Smooth muscle cell (in vitro differentiated cells): ENCODE results near the gene RNPS1. TPM values are rescaled to one million over a fixed set of nuclear protein-coding genes. Genes with fewer than 3 reads are reported as not detected.

Experiments used
- DNase-seq: peaks from one replicate; lab custom pipeline; 2025; ENCODE audit not compliant: unreplicated experiment; lab: John Stamatoyannopoulos, UW
- H2AFZ ChIP-seq: fragments of 200-600 bp; sonication (generic); 2 replicates; pipeline ENCODE4 v1.6.0; 2016; ENCODE audit warnings: antibody characterized with exemption, low read depth, mild to moderate bottlenecking
- H3F3A ChIP-seq: fragments of 200-600 bp; sonication (generic); 2 replicates; pipeline ENCODE4 v1.6.0; 2017; ENCODE audit warnings: antibody characterized with exemption, low read depth
- H3K27ac ChIP-seq: fragments of 200-600 bp; sonication (generic); 2 replicates; pipeline ENCODE4 v1.5.1; 2016; ENCODE audit warnings: low read depth, mild to moderate bottlenecking
- H3K27me3 ChIP-seq: fragments of 200-600 bp; sonication (generic); 2 replicates; pipeline ENCODE4 v1.6.1; 2016; ENCODE audit warnings: low read depth, mild to moderate bottlenecking
- H3K36me3 ChIP-seq: fragments of 200-600 bp; sonication (generic); 2 replicates; pipeline ENCODE4 v1.5.1; 2016; ENCODE audit warnings: low read depth
- H3K4me1 ChIP-seq: fragments of 200-600 bp; sonication (generic); 2 replicates; pipeline ENCODE4 v1.5.1; 2016; ENCODE audit warnings: low read depth
- H3K4me2 ChIP-seq: fragments of 200-600 bp; sonication (generic); 2 replicates; pipeline ENCODE4 v1.6.0; 2016; ENCODE audit warnings: mild to moderate bottlenecking
- H3K4me3 ChIP-seq: fragments of 200-600 bp; sonication (generic); 2 replicates; pipeline ENCODE4 v1.5.1; 2016; ENCODE audit warnings: mild to moderate bottlenecking
- H3K79me2 ChIP-seq: fragments of 200-600 bp; sonication (generic); 2 replicates; pipeline ENCODE4 v1.6.0; 2016; ENCODE audit warnings: low read depth, mild to moderate bottlenecking
- H3K9ac ChIP-seq: fragments of 200-600 bp; sonication (generic); 2 replicates; pipeline ENCODE4 v1.6.0; 2016; ENCODE audit warnings: low read depth
- H3K9me3 ChIP-seq: fragments of 200-600 bp; sonication (generic); replicated peaks from 2 replicates; pipeline ENCODE4 v1.5.1; 2016; ENCODE audit warnings: low read depth
- H4K20me1 ChIP-seq: fragments of 200-600 bp; sonication (generic); 2 replicates; pipeline ENCODE4 v1.6.0; 2016; ENCODE audit warnings: low read depth
- WGBS: methylation state at CpG from one replicate; pipeline ENCODE4 v1.1.7; 2016; ENCODE audit warnings: low lambda C conversion rate; 5-methylcytosine and 5-hydroxymethylcytosine counted together
- polyA plus RNA-seq: library from polyadenylated mRNA; unstranded; fragments of >200 nt; fragmentation: Nextera tagmentation; extraction: Ambion mirVana; gene quantifications from 2 replicates; pipeline ENCODE4 v1.2.1, GENCODE V29; 2016
- total RNA-seq: library from RNA; depleted of rRNA; stranded (reverse); fragments of >200 nt; gene quantifications from 2 replicates; pipeline ENCODE4 v1.2.3, GENCODE V29; 2014
- TF ChIP-seq, protein P1 (sequence below): fragments of 200-600 bp; sonication (generic); IDR thresholded peaks from 2 replicates; pipeline ENCODE4 v1.5.1; 2017; ENCODE audit warnings: borderline replicate concordance, mild to moderate bottlenecking, antibody characterized with exemption; ENCODE audit not compliant: insufficient read depth, poor library complexity, severe bottlenecking

Gene RNPS1
- total and polyA plus RNA-seq, 2 experiments from 2014 or later: 87.9 to 192 TPM

DNA sequence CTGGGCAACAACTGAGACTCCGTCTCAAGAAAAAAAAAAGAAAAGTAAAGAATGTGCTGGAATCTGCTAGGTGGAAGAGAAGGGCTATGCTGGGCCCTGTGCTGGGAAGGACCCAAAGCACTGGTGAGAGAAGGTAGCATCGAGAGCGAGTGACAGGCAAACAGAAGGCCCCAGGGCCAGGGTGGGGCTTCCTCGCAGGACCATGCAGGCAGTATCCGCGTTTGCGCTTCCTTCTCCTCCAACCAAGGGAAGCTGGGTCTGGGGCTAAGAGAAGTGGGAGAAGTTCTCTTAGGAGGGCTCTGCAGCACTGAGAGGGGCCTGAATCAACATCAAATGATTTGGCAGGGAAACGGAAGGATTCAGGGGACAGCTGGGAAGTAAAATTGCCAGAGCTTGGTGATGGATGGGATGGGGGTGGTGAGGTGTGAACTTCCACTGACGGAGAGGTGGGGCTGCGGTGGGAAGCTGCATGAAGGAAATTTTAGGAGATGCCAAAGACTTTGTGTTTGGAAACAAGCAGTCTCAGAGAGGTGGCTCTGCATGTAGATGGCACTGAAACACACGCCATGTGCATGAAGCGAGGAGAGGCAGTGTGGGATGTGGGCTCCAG is 11.3 kb downstream of the RNPS1 start:
- Histone ChIP-seq H3K79me2 (peaks cover 27% of the 10 kb centered on the region), H4K20me1 (peaks cover 63% of the 10 kb centered on the region), H3K4me1 (no peaks in the 10 kb centered on the region), H3K9ac (no peak overlapping the region), H3K36me3 (peaks cover 25% of the 10 kb centered on the region), H3K27me3 (no peaks in the 10 kb centered on the region), H3K4me3 (no peak overlapping the region), H3K9me3 (no peaks in the 10 kb centered on the region), H2AFZ (no peak overlapping the region), H3F3A (peaks cover 27% of the 10 kb centered on the region), H3K27ac (no peak overlapping the region), H3K4me2 (no peak overlapping the region)
- WGBS: 99% methylated on average over 12 of the region's 12 CpGs
- DNase-seq: no peak
- TF ChIP-seq, protein P1, sequence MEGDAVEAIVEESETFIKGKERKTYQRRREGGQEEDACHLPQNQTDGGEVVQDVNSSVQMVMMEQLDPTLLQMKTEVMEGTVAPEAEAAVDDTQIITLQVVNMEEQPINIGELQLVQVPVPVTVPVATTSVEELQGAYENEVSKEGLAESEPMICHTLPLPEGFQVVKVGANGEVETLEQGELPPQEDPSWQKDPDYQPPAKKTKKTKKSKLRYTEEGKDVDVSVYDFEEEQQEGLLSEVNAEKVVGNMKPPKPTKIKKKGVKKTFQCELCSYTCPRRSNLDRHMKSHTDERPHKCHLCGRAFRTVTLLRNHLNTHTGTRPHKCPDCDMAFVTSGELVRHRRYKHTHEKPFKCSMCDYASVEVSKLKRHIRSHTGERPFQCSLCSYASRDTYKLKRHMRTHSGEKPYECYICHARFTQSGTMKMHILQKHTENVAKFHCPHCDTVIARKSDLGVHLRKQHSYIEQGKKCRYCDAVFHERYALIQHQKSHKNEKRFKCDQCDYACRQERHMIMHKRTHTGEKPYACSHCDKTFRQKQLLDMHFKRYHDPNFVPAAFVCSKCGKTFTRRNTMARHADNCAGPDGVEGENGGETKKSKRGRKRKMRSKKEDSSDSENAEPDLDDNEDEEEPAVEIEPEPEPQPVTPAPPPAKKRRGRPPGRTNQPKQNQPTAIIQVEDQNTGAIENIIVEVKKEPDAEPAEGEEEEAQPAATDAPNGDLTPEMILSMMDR: no peak

DNA sequence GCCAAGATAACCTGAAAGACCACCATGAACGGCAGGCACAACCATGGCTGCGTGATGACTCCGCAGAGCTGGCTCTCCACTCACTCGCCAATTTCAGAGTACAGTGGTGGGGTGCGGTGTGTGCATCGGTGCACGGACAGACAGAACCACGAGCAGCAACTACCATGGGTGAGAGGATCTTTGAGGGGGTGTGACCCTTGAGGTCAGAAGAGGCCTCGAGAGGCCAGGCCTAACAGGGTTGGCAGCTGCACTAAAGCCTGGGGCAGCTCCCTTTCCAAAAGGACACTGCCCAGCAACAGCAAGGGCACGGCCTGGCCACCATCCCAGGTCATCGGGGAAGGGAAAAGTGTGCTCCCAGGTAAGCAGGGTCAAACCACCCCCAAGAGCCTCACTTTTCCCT is 14.6 kb downstream of the RNPS1 start:
- Histone ChIP-seq H3K4me2 (no peak overlapping the region), H3K79me2 (peaks cover 26% of the 10 kb centered on the region), H3K9me3 (no peaks in the 10 kb centered on the region), H2AFZ (no peak overlapping the region), H4K20me1 (peaks cover 34% of the 10 kb centered on the region), H3K36me3 (peaks cover 5% of the 10 kb centered on the region), H3K4me1 (peaks cover 11% of the 10 kb centered on the region), H3K4me3 (no peak overlapping the region), H3K27ac (peak overlapping the region; percentile 73), H3K9ac (no peak overlapping the region), H3K27me3 (no peaks in the 10 kb centered on the region), H3F3A (peaks cover 27% of the 10 kb centered on the region)
- TF ChIP-seq, protein P1: no peak
- no peak for DNase-seq
- 95% methylated on average over 11 of the region's 11 CpGs for WGBS

- 94% methylated on average over 7 of the region's 7 CpGs for WGBS
- Histone ChIP-seq H2AFZ (no peak overlapping the region), H3K9me3 (no peaks in the 10 kb centered on the region), H3K36me3 (peaks cover 5% of the 10 kb centered on the region), H4K20me1 (peaks cover 30% of the 10 kb centered on the region), H3F3A (peaks cover 27% of the 10 kb centered on the region), H3K9ac (no peak overlapping the region), H3K4me3 (no peak overlapping the region), H3K4me1 (peaks cover 11% of the 10 kb centered on the region), H3K79me2 (peaks cover 29% of the 10 kb centered on the region), H3K27ac (peak overlapping the region; percentile 73), H3K4me2 (no peak overlapping the region), H3K27me3 (no peaks in the 10 kb centered on the region)
- TF ChIP-seq, protein P1: no peak
- no peak for DNase-seq
These were observed 15.1 kb downstream of the RNPS1 start for GRCh38 chr16:2252806-2253148.
